Stimulated activated CD4-positive, alpha-beta T cell treated with anti-CD3 and anti-CD28 coated beads, Interleukin-12 subunit alpha, Interleukin-12 subunit beta, amount 100 ng/mL, for 24 hours (primary cell): Measurements from ENCODE around the gene SLC35D1.

Source experiments
- DNase-seq, 2 experiments: peaks; one replicate each; pipeline ENCODE4 v3.0.0-alpha.2; 2020; ENCODE audit warnings: low read depth in 2 of 2

Gene SLC35D1

DNA sequence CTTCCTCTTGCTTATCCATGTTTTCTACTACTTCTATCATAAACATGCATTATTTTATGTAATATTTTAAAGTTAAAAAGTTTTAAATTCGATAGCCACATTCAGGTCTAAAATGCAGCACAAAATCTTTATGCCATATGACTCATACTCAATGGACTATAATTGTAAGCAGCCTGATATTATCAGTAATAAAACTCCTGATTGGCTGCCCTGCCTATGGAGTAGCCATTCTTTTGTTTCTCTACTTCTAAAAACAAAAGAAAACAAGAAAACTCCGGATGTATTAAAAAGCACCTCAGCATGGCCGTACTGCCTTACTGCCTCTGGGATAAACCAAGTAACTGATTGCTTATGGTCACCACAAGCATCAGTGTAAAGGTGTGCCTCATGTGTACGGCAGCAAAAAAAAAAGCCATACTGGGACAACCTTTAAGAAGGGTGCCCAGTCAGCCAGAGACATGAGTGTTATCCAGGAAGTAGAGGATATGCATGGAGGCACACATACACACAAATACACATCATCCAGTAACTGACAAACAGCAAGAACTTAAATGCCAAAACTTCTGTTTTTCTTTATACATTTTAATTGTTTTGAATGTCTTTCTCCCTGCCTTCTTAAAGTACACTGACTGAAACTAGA, 9.2 kb downstream of the SLC35D1 start:
- no peak for DNase-seq

DNA sequence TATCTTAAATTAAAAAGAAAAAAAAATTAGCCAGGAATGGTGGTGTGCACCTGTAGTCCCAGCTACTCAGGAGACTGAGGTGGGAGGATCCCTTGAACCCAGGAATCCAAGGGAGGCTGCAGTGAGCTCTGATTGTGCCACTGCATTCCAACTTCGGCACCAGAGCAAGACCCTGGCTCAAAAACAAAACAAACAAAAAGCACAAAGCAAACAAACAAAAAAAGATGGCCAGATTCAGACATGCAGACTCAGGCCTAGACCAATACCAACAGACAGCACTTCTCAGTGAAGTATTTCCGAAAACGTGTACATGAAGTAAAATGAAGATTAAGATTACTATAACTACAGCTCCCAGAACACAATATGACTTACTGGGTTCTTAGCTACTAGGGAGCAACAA, 10.6 kb downstream of the SLC35D1 start:
- no peak for DNase-seq

GRCh38 chr1:67041841-67042503, 12.0 kb downstream of the SLC35D1 start:
- no peak for DNase-seq

GRCh38 chr1:67040405-67040804, 13.5 kb downstream of the SLC35D1 start:
- DNase-seq = no peak

DNA sequence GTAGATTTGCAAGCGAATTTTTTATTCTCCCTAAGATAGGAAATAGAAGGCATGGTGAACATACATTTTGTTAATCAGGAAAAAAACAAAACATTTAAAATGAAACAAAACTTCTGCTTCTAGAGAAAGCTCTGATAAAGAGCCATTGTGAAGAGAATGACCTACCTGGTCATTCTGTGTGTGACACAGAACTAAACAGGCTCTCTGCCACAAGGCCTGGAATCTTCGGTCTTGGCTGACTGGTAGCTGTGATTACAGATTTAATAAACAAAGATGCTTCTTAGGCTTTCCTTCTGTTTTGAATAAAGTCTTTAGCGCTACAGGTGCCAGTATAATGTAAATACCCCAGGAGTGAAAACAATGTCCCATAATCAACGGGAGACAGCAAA, 22.1 kb downstream of the SLC35D1 start:
- no peak for DNase-seq

- no peak for DNase-seq
These were observed 22.7 kb downstream of the SLC35D1 start for GRCh38 chr1:67031121-67031858.

DNA sequence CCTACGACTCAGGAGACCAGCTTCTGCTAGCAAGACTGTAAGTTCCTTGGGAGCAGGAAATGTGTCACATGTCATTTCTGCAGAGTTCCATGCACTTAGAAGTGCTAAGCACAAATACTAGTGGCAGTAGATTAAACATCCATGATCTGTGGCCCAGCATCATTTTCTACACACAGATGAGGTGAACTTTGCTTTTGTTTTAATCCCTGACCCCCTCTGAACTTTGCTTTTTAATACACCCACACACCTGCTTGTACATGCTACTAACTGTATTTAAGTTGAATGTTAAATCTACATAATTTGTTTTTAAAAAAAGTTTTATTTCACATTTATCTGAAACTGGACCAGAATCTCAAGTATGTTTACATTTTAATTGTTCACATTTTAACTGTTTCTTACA, 24.5 kb downstream of the SLC35D1 start:
- no peak for DNase-seq

DNA sequence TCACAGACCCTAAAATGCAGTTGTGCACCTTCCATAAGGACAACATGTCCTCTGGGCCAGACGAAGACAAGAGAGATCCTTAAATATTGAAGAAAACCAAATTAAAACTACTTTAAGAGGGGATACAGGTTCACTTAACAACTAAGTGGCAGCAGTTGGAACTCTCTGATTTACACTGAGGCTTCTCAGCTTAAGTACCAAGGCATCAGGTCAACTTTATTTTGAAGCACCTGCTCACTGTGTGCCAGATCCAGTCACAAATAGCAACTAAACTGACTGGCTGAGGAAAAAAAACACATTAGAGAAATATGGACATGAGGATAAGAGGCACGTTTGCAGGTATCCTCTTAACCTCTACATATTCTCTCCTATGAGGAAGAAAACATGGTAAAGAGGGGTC, 33.2 kb downstream of the SLC35D1 start:
- DNase-seq = no peak

DNA sequence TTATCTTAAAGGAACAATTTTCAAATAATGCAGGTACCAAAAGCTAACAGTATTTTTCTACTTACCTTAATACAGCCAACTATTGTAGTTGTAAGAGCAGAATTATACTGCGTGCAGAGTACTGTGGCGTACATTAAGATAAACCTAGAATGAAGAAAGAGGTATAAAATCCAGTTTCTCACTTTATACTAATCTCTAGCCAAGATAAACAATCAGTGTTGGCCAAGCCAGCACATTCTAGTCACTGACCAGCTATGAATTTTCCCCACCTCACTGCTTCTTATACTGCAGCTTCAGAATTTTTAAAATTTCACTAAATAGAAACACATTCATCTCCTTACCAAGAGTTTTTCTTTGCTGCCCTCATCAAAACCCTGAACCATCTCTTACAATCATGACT, 33.6 kb downstream of the SLC35D1 start:
- DNase-seq = no peak

GRCh38 chr1:67019600-67020136, 34.3 kb downstream of the SLC35D1 start:
- no peak for DNase-seq

GRCh38 chr1:67019121-67019520, 34.8 kb downstream of the SLC35D1 start:
- DNase-seq = no peak

GRCh38 chr1:67018574-67018973, 35.4 kb downstream of the SLC35D1 start:
- no peak for DNase-seq

- DNase-seq = no peak
These were observed 40.4 kb downstream of the SLC35D1 start for GRCh38 chr1:67013573-67013972.

GRCh38 chr1:67009792-67010191, 44.2 kb downstream of the SLC35D1 start:
- no peak for DNase-seq

GRCh38 chr1:67005068-67005467, 48.9 kb downstream of the SLC35D1 start:
- DNase-seq = no peak

DNA sequence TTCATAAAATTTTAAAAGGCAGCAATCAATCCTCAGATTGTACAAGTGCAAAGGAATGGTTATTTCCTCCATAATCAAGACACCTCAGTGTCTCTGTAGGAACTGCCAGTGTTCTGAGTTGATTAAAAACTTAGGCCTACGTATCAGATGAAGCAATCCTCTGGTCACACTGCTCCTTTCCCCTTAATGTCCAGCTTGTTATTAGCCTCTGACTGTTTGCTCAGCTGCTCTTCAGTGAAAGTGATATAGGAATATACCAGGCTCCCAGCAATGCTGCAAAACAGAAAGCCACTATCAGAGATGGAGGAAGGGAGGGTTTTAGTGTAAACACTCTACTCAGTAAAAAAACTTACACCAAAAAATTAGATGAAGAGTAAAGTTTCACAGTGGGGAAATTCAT, 49.8 kb downstream of the SLC35D1 start:
- DNase-seq = no peak

- DNase-seq = no peak
These were observed 52.1 kb downstream of the SLC35D1 start for GRCh38 chr1:67001682-67002425.

DNA sequence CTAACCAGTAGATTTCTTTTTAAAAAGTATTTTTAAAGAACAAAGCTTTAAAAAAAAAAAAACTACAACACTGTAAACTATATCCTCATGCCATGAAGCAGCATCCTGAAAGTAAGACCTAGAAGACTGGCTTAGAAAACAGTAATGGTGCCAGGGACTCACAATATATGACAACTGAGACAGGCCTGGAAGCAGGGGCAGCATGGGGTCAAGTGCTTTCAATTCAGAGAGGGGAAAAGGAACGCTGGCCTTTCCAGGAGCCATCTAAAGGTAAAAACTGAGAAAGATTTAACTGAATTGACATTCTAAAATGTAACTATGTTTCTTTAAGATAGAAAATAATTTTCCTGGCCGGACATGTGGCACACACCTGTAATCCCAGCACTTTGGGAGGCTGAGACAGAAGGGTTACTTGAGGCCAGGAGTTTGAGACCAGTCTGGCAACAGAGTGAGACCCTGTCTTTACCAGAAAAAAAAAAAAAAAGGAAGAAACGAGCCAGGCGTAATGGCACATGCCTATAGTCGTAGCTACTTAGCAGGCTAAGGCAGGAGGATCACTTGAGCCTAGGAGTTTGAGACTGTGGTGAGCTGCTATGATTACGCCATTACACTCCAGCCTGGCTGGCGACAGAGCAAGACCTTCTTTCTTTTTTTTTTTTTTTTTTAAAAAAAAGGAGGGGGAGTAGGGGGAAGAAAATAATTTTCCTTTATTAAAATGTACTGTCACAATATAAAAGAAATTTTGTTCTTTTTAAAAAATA, 54.1 kb downstream of the SLC35D1 start:
- no peak for DNase-seq

DNA sequence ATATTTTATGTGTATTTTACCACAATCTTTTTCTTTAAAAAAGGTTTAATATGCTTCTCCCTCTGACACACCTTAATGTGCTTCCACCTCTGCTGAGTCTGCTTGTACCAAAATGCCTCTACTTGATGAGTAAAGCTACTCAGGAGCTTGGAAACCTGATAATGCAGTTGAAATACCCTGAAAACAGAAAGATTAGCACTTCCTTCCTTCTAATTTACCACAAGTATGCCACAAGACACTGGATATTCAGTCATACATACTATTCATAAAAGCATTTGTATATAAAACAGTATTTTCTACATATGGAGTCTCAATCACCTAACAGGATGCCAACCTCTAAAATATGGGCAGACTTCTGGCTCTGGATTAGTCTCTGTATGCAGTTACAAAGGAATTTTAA, 55.0 kb downstream of the SLC35D1 start:
- DNase-seq = no peak

DNA sequence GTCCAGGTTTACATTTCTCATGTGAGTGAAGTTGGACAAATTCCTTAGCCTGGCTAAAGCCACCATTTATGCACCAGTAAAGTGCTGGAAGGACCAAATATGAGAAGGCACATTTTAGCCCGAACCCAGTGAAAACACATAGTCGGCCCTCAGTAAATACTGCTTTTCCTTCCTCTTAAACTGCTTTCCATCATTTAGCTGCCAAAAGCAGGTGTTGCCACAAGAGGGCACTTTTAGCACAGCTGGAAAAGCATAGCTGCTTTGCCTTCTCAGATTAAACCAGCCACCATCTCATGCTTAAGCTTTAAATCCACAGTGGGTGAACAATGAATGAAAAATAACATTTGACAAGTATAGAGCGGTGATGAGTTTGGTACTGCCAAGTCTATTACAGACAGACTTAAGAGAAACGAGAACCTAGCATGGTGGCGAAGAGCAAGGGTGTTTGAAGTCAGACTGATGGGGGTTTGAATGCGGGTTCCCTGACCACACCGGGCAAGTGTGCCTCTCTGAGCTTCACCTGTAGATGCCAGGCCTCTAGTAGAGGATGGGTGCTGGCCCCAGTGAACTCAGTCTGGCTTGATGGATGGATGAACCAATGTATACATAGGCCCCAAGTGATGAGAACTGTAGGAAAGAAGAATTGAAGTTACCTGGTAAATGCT, 57.8 kb downstream of the SLC35D1 start:
- DNase-seq = peak; percentile 27 to 49

DNA sequence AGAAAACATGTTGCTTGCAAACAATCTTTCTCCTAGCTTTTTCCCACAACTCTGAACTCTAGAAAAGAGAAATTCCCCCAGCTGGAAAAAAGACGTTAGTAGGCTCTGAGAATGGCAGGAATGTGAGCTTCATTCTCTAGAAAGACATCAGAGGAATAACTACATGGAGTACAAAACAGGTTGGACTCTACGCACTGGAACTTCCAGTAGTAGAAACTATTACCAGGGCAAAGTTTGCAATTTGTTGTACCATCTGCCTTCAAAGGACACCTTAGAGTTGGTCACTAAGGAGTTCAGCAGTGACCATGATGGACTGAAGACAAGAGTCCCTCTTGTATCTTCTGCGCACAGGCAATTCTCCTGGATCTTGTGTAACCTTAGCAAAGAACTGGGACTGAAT, 60.9 kb downstream of the SLC35D1 start:
- DNase-seq = no peak
